PFSK-1 (cell line): ENCODE measurements around the gene EML3.

ENCODE experiments used
- POLR2AphosphoS5 ChIP-seq: IDR thresholded peaks from 2 replicates; pipeline ENCODE4 v1.6.1; 2012; ENCODE audit warnings: low read depth, mild to moderate bottlenecking, control low read depth, low read length, moderate library complexity
- SIN3A ChIP-seq: IDR thresholded peaks from 2 replicates; pipeline ENCODE4 v1.6.1; 2012; ENCODE audit warnings: mild to moderate bottlenecking, low read length, moderate library complexity, borderline replicate concordance; ENCODE audit not compliant: insufficient read depth
- TAF1 ChIP-seq: IDR thresholded peaks from 2 replicates; pipeline ENCODE4 v1.6.1; 2012; ENCODE audit warnings: low read length, control low read depth, borderline replicate concordance; ENCODE audit not compliant: insufficient read depth

- TF ChIP-seq POLR2AphosphoS5: no peak
- TF ChIP-seq TAF1: no peak
- TF ChIP-seq SIN3A: no peak
These were observed 41.7 kb upstream of the EML3 start for GRCh38 chr11:62654297-62654696.
